ENCODE results near the gene DCAF4L1.

The DCAF4L1 gene

DNA sequence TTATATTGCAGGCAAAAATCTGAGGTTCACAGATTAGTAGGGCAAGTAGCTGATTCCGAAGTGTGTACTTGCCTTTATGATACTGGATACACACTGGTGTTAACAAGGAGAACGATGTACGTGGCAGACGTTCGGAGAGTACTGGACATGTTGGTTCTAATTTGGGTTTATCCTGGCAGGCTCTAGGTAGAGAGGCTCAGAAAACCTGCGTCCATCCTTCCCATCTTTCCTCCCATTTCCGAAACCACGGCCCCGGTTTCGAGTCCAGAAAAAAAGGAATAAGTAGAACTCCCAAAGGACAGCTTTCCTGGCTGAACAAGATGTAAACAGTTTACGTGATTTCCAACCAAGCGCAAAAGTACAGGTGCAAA, 8.4 kb downstream of the DCAF4L1 start:
- no peak for DNase-seq

- DNase-seq: peak; percentile 57 to 97 (median 92)
Measured at GRCh38 chr4:41990365-41991111, 9.0 kb downstream of the DCAF4L1 start, which contains the start of gene SLC30A9. Gene SLC30A9 (plus strand): TSS chr4:41990530. CDS start chr4:41990652, 122 bp downstream.

GRCh38 chr4:41991916-41992767, 10.6 kb downstream of the DCAF4L1 start:
- no peak for DNase-seq

DNA sequence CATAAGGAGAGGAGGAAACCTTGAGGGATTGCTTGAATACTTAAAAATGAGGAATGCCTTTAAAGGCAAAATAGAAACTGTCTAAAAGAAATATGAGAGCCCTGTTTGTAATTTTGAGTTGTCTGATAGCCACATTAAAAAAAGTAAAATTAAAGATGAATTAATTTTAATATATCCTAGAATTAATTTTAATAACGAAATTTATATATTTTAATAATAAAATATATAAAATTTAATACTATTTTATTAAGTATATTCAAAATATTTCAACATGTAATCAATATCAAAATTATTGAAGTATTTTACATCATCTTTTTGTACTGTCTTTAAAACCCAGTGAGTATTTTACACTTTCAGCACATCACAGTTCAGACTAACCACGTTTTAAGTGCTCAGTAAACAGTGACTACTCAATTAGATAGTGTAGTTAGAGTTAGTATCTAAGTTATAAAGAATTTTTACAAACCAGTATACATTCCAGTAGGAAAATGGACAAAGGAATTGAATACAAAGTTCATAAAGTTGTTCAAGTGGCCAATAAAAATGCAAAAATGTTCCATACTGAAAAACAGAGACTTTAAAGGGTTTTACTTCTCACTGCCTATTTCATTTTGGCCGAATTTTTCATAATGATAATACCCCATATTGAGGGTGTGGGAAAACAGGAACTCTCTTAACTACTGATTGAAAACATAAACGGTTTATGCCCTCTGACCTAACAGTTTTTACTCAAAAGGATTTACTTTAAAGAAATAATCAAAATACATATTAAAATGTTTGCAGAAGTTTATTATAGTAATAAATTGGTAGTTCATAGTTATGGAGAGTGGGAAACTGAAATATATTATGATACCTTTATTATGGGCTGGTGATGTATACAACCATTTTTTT, 11.7 kb downstream of the DCAF4L1 start:
- no peak for DNase-seq

DNA sequence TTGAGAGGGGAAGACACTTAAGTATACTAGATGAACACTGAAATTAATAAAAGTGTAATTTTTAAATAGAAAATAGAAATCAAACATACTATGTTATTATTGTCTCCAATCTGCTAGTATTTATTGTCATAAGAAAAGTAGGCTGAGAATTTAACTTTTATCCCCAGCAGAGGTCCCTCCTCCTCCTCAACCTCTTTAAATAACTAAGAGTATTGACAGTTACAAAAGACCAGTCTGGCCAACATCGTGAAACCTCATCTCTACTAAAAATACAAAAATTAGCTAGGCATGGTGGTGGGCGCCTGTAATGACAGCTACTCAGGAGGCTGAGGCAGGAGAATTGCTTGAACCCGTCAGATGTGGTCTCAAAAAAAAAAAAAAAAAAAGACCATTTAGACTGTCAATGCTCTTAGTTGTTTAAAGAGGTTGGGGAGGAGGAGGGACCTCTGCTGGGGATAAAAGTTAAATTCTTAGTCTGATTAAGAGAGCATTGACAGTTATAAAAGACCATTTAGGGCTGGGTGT, 13.0 kb downstream of the DCAF4L1 start:
- no peak for DNase-seq

- DNase-seq: no peak
Measured at GRCh38 chr4:41998019-41998418, 16.5 kb downstream of the DCAF4L1 start.

DNA sequence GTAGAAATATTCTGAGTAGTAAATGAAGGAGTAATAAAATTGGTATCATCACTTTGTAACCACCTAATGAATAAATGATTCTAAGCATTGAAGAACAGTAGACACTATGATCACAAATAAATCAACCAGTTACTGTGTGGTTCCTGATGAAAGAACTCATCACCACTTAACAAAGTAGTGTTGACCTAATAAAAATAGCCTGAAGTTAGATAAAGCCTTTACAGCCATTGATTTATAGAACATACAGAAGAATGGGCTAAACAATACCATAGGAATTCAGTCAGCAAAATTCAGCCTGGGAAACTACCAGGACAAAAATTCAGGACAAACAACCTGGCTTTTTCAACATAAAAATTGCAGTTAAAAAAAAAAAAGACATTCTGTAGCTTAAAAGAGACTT, 17.8 kb downstream of the DCAF4L1 start:
- no peak for DNase-seq

GRCh38 chr4:42008011-42008786, 26.6 kb downstream of the DCAF4L1 start:
- no peak for DNase-seq

- no peak for DNase-seq
Measured at GRCh38 chr4:42015438-42015837, 33.9 kb downstream of the DCAF4L1 start.

DNA sequence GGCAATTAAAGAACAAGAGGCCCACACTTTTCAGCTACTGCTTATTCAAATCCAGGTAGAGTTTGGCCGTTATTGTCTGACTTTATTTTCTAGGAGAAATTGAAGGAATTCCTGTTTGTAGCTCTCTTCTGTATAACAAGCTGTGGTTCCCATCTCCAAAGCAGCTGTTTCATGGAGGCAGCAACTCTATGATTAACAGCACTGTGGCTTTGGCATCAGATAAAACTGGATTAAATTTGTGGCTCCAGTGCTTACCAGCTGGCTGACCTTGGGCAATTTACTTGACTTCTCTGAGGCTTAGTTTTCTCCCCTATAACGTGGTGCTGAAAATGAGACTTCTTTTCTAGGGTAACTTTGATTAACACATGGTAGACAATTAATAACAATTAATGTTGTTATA, 36.9 kb downstream of the DCAF4L1 start:
- DNase-seq: no peak
